ENCODE data around the gene DIMT1.

Gene DIMT1

DNA sequence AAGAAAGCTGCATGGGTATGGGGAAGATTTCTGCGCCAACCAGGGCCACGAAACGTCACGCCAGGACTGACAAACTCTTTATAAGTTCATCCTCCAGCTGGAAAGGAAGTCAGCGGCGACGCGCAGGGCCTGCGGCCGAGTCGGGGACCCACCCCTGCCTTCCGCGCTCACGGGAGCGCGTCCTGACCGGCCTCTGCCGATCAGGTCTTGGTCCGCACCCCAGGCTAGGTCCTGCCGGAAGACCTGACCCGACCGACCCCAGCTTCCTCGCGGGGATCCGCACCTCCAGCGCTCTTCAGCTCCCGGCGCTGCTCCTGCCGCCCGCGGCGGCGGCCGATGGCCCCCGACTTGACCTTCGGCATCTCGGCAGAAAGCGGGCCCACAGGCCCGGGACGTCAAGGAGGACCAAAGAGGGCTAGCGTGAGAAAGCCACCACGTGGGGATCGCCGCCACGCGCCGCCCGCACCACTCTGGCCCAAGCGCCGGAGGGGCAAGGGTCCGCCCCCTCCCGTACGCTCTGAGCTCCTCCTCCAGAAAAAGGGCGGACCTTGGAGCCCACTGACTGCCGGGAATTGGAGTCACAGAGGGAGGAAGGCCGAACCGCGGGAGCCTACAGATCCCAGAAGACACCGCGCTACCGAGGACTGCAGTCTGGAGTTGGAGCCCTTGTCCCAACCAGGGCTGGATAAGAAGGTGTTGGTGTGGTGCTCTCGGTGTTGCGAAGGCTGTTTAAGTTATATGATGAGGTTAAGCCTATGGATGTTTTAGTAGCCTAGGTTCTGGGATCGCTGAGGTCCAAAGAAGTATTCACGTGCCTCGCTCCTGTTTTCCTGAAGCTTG is at the start of gene DIMT1:
DIMT1 (minus strand) TSS at position 495 of the 840 bp plus-strand sequence; CDS start at position 362, 133 bp downstream.
- no peaks in the 10 kb centered on the region for H3K27me3 Mint-ChIP-seq
- peak within 1 kb of the TSS; percentile 90 for H3K4me3 Mint-ChIP-seq
- no peaks in the 10 kb centered on the region for H3K9me3 Mint-ChIP-seq
- H3K4me1 Mint-ChIP-seq (ENCODE audit: low read depth), result peaks cover 32% of the 10 kb centered on the region
- H3K27ac Mint-ChIP-seq, result peak within 1 kb of the TSS; percentile 91
- peaks cover 34% of the 10 kb centered on the region for H3K36me3 Mint-ChIP-seq (ENCODE audit: low read depth)

DNA sequence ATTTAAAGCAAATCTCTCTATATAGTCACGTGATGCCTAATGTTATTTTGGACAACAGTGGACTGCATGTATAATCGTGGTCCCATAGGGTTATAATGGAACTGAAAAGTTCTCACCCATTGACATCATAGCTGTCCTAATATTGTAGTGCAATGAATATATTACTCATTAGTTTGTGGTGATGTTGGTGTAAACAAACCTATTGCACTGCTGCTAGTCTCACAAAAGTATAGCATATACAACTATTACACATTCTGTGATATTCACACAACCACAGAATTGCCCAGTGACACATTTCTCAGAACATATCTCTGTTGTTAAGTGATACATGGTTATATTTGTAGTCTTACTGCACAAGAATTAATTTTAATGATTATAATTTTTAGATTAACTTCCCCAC is 46.6 kb upstream of the DIMT1 start:
- no peak overlapping the region for H3K27ac Mint-ChIP-seq
- no peak overlapping the region for H3K4me3 Mint-ChIP-seq
- peaks cover 52% of the 10 kb centered on the region for H3K36me3 Mint-ChIP-seq (ENCODE audit: low read depth)
- H3K9me3 Mint-ChIP-seq, result no peaks in the 10 kb centered on the region
- H3K27me3 Mint-ChIP-seq, result no peaks in the 10 kb centered on the region
- H3K4me1 Mint-ChIP-seq (ENCODE audit: low read depth), result no peaks in the 10 kb centered on the region

DNA sequence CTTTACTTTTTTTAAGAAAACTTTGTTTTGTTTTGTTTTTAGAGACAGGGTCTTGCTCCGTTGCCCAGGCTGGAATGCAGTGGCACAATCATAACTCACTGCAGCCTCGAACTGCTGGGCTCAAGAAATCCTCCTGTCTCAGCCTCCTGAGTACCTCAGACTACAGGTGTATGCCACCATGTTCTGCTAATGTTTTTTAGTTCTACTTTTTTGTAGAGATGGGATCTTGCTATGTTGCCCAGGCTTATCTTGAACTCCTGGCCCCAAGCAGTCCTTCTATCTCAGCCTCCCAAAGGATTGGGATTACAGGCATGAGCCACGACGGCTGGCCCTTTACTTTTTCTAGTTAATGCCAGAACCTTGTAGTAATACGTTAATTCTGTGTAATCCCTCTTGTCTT is 44.8 kb upstream of the DIMT1 start:
- no peaks in the 10 kb centered on the region for H3K27me3 Mint-ChIP-seq
- no peak overlapping the region for H3K4me3 Mint-ChIP-seq
- H3K36me3 Mint-ChIP-seq (ENCODE audit: low read depth), result peaks cover 43% of the 10 kb centered on the region
- no peaks in the 10 kb centered on the region for H3K9me3 Mint-ChIP-seq
- H3K4me1 Mint-ChIP-seq (ENCODE audit: low read depth), result no peaks in the 10 kb centered on the region
- H3K27ac Mint-ChIP-seq, result no peak overlapping the region

DNA sequence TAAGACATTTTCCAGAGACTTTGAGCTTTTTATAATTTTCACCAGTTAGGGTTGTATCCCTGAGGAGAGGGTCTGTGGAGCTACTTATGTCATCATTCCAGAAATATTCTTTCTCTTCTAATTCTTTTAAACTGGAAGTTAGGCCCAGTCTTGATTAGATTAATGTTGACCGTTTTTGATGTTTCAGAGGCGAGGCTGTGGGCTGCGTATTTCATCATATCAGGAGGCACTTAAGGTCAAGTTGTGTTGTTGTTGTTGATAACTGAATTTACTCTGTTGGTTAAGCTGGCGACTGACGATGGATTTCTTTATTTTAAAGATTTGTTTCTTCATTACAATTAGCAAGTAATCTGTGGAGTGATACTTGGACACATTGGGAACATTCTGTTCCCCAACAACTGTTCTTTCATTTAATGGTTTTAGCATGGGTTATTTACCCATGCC is 28.9 kb upstream of the DIMT1 start:
- H3K4me1 Mint-ChIP-seq (ENCODE audit: low read depth), result peaks cover 7% of the 10 kb centered on the region
- peaks cover 12% of the 10 kb centered on the region for H3K36me3 Mint-ChIP-seq (ENCODE audit: low read depth)
- no peaks in the 10 kb centered on the region for H3K27me3 Mint-ChIP-seq
- H3K9me3 Mint-ChIP-seq, result no peaks in the 10 kb centered on the region
- no peak overlapping the region for H3K4me3 Mint-ChIP-seq
- H3K27ac Mint-ChIP-seq, result peak overlapping the region; percentile 32

DNA sequence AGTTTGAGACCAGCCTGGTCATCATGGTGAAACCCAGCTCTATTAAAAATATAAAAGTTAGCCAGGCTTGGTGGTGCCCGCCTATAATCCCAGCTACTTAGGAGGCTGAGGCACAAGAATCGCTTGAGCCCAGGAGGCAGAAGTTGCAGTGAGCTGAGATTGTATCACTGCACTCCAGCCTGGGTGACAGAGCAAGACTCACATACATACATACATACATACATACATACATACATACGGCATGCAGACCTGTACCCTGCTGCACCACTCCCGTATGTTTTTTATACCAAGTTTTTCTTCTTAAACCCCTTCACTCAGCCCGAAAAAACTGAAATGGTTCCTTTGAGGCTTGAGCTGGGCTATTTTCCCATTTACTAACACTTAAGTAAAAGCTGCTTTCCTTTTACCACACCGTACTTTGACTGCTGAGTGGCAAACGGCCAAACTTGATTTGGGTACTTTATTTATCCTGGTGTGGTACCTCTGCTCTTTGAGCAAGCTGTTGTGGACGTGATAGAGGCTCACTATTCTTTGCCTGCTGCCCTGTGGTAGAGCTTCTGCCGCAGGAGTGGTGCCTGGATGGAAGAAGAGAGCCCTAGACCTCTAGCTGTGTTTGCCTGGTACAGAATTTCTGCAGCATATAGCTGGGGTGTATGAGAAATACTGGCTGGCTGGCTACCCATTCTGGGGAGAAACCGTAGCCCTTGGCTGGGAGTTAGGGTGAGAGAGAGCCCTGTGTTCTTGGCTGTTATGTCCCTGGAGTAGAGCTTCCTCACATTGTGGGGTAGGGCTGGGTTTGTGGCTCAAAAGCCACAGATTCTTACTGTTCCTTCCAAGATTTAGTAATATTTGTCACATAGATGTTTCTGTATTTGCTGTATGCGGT is 28.3 kb upstream of the DIMT1 start:
- H3K27me3 Mint-ChIP-seq, result no peaks in the 10 kb centered on the region
- H3K4me3 Mint-ChIP-seq, result no peak overlapping the region
- H3K36me3 Mint-ChIP-seq (ENCODE audit: low read depth), result peaks cover 12% of the 10 kb centered on the region
- no peaks in the 10 kb centered on the region for H3K9me3 Mint-ChIP-seq
- peaks cover 7% of the 10 kb centered on the region for H3K4me1 Mint-ChIP-seq (ENCODE audit: low read depth)
- H3K27ac Mint-ChIP-seq, result peak overlapping the region; percentile 32

DNA sequence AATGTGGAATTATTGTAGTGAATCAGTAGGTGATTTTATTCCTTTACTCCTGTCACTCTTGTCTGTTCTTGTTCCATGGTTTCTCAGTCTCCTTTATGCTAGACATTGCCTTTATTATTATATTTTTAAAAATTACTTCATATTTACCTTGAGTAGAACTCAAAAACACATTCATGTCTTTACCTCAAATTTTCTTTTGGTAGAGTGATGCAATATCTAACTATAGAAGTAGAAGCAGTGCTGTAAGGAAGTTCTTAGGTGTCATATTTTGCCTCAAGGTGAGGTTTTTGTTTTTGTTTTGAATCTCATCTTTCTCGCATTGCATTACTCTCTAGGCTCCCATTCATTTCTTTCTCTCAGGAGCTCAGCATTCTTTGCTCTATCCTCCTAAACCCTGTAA is 21.1 kb upstream of the DIMT1 start:
- Mint-ChIP-seq H3K4me1 (ENCODE audit: low read depth) (peaks cover 9% of the 10 kb centered on the region), H3K27me3 (no peaks in the 10 kb centered on the region), H3K27ac (no peak overlapping the region), H3K9me3 (no peaks in the 10 kb centered on the region), H3K4me3 (no peak overlapping the region), H3K36me3 (ENCODE audit: low read depth) (peaks cover 22% of the 10 kb centered on the region)

DNA sequence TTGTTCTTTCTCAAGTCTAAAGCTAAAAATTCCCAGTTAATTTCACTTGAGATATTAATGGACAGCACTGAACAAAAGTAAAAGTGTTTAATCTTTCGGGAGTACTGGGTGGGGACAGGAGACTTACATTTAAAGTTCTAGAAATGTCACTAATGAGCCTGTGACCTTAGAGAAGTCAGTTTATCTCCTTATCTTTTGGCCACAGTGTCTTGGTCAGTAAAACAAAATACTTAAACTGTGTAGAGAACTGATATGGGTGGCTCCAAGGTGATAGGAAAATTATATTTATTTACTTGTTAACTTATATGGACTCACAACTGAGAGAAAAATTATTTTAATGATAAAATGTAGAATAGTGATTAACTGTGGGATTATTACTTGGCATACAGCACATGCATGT is 17.7 kb upstream of the DIMT1 start:
- no peaks in the 10 kb centered on the region for H3K27me3 Mint-ChIP-seq
- H3K27ac Mint-ChIP-seq, result no peak overlapping the region
- H3K4me3 Mint-ChIP-seq, result no peak overlapping the region
- peaks cover 8% of the 10 kb centered on the region for H3K4me1 Mint-ChIP-seq (ENCODE audit: low read depth)
- peaks cover 32% of the 10 kb centered on the region for H3K36me3 Mint-ChIP-seq (ENCODE audit: low read depth)
- no peaks in the 10 kb centered on the region for H3K9me3 Mint-ChIP-seq

DNA sequence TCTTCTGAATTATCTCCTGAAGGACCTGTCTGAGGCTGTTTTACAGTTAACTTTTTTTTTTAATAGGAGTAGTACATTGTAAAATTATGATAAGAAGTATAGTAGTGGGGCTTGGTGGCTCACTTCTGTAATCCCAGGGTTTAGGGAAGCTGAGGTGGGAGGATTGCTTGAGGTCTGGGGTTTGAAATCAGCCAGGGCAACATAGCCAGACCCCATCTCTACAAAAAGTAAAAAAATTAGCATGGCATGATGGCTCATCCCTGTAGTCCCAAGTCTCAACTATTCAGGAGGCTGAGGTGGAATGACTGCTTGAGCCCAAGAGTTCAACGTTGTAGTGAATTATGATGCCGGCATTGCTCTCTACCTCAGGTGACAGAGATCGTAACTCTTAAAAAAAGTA is 15.9 kb upstream of the DIMT1 start:
- H3K36me3 Mint-ChIP-seq (ENCODE audit: low read depth), result peaks cover 29% of the 10 kb centered on the region
- H3K27ac Mint-ChIP-seq, result no peak overlapping the region
- H3K4me1 Mint-ChIP-seq (ENCODE audit: low read depth), result peaks cover 10% of the 10 kb centered on the region
- H3K4me3 Mint-ChIP-seq, result no peak overlapping the region
- no peaks in the 10 kb centered on the region for H3K9me3 Mint-ChIP-seq
- no peaks in the 10 kb centered on the region for H3K27me3 Mint-ChIP-seq

DNA sequence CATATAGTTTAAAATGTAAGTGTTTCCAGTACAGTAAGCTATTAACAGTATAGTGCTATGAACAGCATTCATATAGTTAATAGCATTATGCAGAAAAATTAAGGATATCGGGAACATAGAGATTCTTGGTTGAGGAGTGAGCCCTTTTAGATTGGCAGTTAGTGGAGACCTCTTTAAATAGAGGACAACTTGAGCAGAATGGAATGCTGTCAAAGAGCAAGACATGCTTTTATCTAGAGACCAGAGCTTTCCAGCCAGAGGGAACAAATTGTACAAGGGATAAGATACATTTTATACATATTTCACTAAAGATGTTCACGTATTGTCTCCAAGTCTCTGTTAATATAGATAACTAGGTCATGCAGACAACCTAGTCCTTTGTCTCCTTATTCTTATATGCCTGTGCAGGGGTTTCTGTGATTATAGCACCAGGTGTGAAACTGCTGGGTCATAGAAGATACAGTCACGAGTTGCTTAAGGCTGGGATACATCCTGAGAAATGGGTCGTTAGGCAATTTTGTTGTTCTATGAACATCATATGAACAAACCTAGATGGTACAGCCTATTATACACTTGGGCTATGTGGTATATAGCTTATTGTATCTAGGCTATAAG is 14.9 kb upstream of the DIMT1 start:
- no peak overlapping the region for H3K27ac Mint-ChIP-seq
- H3K9me3 Mint-ChIP-seq, result no peaks in the 10 kb centered on the region
- peaks cover 18% of the 10 kb centered on the region for H3K4me1 Mint-ChIP-seq (ENCODE audit: low read depth)
- no peaks in the 10 kb centered on the region for H3K27me3 Mint-ChIP-seq
- no peak overlapping the region for H3K4me3 Mint-ChIP-seq
- H3K36me3 Mint-ChIP-seq (ENCODE audit: low read depth), result peaks cover 25% of the 10 kb centered on the region

DNA sequence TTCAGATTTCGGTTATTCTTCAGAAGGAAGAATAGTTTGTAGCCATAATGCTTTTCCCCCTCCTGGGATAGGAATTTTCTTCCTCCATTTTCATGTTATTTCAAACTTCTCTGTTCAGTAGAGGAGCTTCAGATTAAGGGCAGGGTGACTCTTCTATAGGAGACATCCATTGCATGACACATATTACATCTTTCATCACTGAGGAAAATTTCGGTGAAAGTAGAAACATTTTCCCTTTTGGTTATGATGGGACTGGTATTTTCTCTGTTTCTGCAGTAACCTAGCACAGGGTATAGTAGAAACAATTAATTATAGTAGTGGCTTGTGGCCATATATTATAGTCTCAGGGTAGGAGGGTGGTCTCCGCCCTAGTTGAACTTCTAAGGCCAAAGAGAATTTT is 10.0 kb upstream of the DIMT1 start:
- Mint-ChIP-seq H3K36me3 (ENCODE audit: low read depth) (peaks cover 12% of the 10 kb centered on the region), H3K27me3 (no peaks in the 10 kb centered on the region), H3K4me3 (peak overlapping the region; percentile 82), H3K27ac (peak overlapping the region; percentile 97), H3K4me1 (ENCODE audit: low read depth) (peaks cover 25% of the 10 kb centered on the region), H3K9me3 (no peaks in the 10 kb centered on the region)

DNA sequence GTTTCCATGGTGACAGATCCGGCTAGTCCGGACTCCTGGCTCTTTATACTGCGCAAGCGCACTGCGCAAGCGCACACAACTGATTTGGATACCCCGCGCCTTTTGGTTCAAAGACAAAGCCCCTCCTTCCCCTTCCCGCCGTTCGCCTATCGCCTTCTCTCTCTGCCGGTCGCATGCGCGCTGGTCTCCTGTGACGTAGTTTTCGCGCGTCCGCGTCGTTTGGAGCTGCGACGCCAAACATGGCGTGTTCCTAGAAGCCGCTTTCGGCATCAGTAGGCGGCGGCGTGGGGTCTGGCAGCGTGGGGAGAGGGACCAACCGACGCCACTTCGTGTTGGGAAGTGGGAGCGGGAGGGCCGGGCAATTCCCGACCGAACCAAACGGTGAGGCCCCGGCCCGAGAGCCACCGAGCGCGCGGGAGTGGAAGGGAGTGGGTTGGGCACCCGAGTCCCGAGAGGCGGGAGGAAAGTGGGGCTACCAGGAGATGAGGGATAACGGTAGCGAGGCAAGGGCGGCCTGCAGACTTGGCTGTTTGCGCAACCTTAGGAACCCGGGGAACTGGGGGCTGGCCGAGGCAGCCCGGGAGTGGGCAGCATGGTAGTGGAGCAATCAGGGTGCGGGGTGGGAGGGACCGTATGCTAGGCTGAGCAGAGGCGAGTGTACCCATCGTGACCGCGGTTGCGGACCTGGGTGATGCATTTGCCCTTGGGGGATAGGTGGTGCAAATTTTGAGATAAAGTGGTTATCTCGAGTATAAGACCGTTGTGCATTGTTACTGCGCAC is 9.0 kb upstream of the DIMT1 start, which contains the start of gene IPO11:
IPO11 (plus strand) TSS at position 215 of the 781 bp plus-strand sequence. CDS start 24,517 bp downstream, outside the sequence.
- Mint-ChIP-seq H3K36me3 (ENCODE audit: low read depth) (peaks cover 10% of the 10 kb centered on the region), H3K4me1 (ENCODE audit: low read depth) (peaks cover 25% of the 10 kb centered on the region)

DNA sequence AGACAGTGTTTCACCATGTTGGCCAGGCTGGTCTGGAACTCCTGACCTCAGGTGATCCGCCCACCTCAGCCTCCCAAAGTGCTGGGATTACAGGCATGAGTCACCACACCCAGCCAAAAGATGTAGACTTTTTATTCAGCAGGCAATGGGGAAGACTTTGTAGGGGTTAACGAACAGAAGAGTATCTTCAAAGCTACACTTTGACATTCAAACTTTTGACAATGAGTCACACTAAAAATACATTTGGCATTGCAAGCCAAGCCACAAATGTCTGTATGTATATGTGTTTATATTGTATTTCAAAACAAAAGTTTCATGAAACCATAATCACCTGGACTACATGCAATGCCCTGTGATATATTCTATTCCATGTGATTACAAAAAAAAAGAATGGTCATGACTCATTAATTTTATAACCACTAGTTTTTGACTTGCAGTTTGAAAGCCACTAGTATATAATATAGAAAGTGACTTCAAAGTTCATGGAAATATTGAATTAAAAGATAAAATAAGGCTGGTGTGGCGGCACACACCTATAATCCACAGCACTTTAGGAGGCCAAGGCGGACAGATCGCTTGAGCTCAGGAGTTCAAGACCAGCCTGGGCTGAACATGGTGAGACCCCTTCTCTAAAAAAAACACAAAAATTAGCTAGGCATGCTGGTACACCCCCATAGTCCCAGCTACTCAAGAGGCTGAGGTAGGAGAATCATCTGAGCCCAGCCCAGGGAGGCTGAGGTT is 8.3 kb downstream of the DIMT1 start:
- peaks cover 91% of the 10 kb centered on the region for H3K36me3 Mint-ChIP-seq (ENCODE audit: low read depth)
- no peaks in the 10 kb centered on the region for H3K27me3 Mint-ChIP-seq
- peak overlapping the region; percentile 92 for H3K27ac Mint-ChIP-seq
- no peaks in the 10 kb centered on the region for H3K9me3 Mint-ChIP-seq
- peaks cover 68% of the 10 kb centered on the region for H3K4me1 Mint-ChIP-seq (ENCODE audit: low read depth)
- H3K4me3 Mint-ChIP-seq, result peak overlapping the region; percentile 21

More for the DNA sequence above, 9.0 kb upstream of the DIMT1 start, which contains the start of gene IPO11:
- H3K27me3 Mint-ChIP-seq, result no peaks in the 10 kb centered on the region
- H3K4me3 Mint-ChIP-seq, result peak within 1 kb of the TSS; percentile 82
- H3K27ac Mint-ChIP-seq, result peak within 1 kb of the TSS; percentile 97
- no peaks in the 10 kb centered on the region for H3K9me3 Mint-ChIP-seq

DNA sequence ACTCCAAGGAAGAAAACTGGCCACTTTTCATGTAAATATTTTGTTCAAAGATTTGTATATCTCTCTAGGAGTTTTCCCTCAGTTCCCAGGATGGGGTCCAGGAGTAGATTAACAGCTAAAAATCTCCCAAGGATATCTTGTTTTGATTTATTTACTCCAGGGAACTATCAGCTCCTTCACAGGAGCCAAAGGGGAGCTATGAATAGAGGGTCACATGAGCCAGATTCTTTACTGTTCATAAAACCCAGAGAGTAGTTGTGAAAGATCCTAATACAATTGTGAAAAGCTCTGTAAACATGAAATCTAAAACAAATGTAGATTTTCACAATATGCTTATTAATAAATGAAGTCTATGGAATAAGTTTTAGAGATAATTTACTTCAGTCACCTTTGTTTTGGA is 16.9 kb downstream of the DIMT1 start:
- Mint-ChIP-seq H3K9me3 (no peaks in the 10 kb centered on the region), H3K27ac (peak overlapping the region; percentile 37), H3K27me3 (no peaks in the 10 kb centered on the region), H3K4me3 (no peak overlapping the region), H3K36me3 (ENCODE audit: low read depth) (peaks cover 62% of the 10 kb centered on the region), H3K4me1 (ENCODE audit: low read depth) (peaks cover 4% of the 10 kb centered on the region)

All from stimulated activated naive CD8-positive, alpha-beta T cell treated with anti-CD3 and anti-CD28 coated beads, Interleukin-15, Interleukin-2, amounts not matched to agents 100 ng/mL and 50 ng/mL, for 24 hours (primary cell).